ENCODE results near the gene TIMM22.

The TIMM22 gene

GRCh38 chr17:1018547-1018946 lies 21.6 kb downstream of the TIMM22 start:
- DNase-seq (ENCODE audit: low spot score) = no peak

- no peak for DNase-seq (ENCODE audit: low spot score)
Observed at GRCh38 chr17:1019451-1019850, 22.5 kb downstream of the TIMM22 start.

- no peak for DNase-seq (ENCODE audit: low spot score)
Observed at GRCh38 chr17:1021147-1021546, 24.2 kb downstream of the TIMM22 start.

GRCh38 chr17:1022278-1023024 lies 25.5 kb downstream of the TIMM22 start:
- DNase-seq (ENCODE audit: low spot score) = no peak

- DNase-seq (ENCODE audit: low spot score) = no peak
Observed at GRCh38 chr17:1024076-1024475, 27.1 kb downstream of the TIMM22 start.

- no peak for DNase-seq (ENCODE audit: low spot score)
Observed at GRCh38 chr17:1025733-1026598, 29.0 kb downstream of the TIMM22 start.

- no peak for DNase-seq (ENCODE audit: low spot score)
Observed at GRCh38 chr17:1026599-1026975, 29.7 kb downstream of the TIMM22 start.

- no peak for DNase-seq (ENCODE audit: low spot score)
Observed at GRCh38 chr17:1027044-1027443, 30.1 kb downstream of the TIMM22 start.

GRCh38 chr17:1029196-1029921 lies 32.4 kb downstream of the TIMM22 start:
- DNase-seq (ENCODE audit: low spot score) = no peak

GRCh38 chr17:1029922-1030644 lies 33.2 kb downstream of the TIMM22 start:
- peak; percentile 53 for DNase-seq (ENCODE audit: low spot score)

GRCh38 chr17:1030684-1031532 lies 34.0 kb downstream of the TIMM22 start:
- DNase-seq (ENCODE audit: low spot score) = no peak

GRCh38 chr17:1031711-1032110 lies 34.8 kb downstream of the TIMM22 start:
- DNase-seq (ENCODE audit: low spot score) = no peak

GRCh38 chr17:1032391-1032790 lies 35.5 kb downstream of the TIMM22 start:
- no peak for DNase-seq (ENCODE audit: low spot score)

GRCh38 chr17:1033503-1033902 lies 36.6 kb downstream of the TIMM22 start:
- no peak for DNase-seq (ENCODE audit: low spot score)

GRCh38 chr17:1034652-1035210 lies 37.8 kb downstream of the TIMM22 start:
- peak; percentile 70 for DNase-seq (ENCODE audit: low spot score)

GRCh38 chr17:1035546-1036170 lies 38.7 kb downstream of the TIMM22 start:
- peak; percentile 53 for DNase-seq (ENCODE audit: low spot score)

- DNase-seq (ENCODE audit: low spot score) = no peak
Observed at GRCh38 chr17:1036171-1036844, 39.4 kb downstream of the TIMM22 start.

GRCh38 chr17:1036845-1037237 lies 39.9 kb downstream of the TIMM22 start:
- no peak for DNase-seq (ENCODE audit: low spot score)

- no peak for DNase-seq (ENCODE audit: low spot score)
Observed at GRCh38 chr17:1037238-1037879, 40.4 kb downstream of the TIMM22 start.

Data from SK-N-DZ (cell line).